ENCODE results near the gene MBD3L1. TPM values are rescaled to one million over a fixed set of nuclear protein-coding genes. Genes with fewer than 3 reads are reported as not detected.

The MBD3L1 gene
- total and polyA plus RNA-seq, 9 of the 15 experiments (the other 6 are each of a cell fraction or from before 2014, with no cell fraction given) = not detected

- TF ChIP-seq CLOCK (CRISPR knock-in tag; IDR thresholded peaks at IDR 0.05; ENCODE audit: borderline replicate concordance) (no peak), TFAM (CRISPR knock-in tag; conservative IDR thresholded peaks at IDR 0.05) (no peak), POLR2AphosphoS5 (IDR thresholded peaks at IDR 0.05; ENCODE audit: control insufficient read depth, insufficient read depth, low read depth, low read length) (peak; percentile 60), POLR3G (IDR thresholded peaks at IDR 0.05; ENCODE audit: extremely low read depth, insufficient read length, insufficient replicate concordance) (no peak), HSF4 (CRISPR knock-in tag; IDR thresholded peaks at IDR 0.05; ENCODE audit: borderline replicate concordance) (no peak), PATZ1 (CRISPR knock-in tag; IDR thresholded peaks at IDR 0.05; ENCODE audit: borderline replicate concordance) (no peak), RFX1 (IDR thresholded peaks at IDR 0.05) (no peak), MCM3 (IDR thresholded peaks at IDR 0.05) (no peak), PURB (CRISPR knock-in tag; IDR thresholded peaks at IDR 0.05; ENCODE audit: low read depth) (no peak), ZNF184 (CRISPR knock-in tag; IDR thresholded peaks at IDR 0.05) (no peak), ZBTB9 (CRISPR knock-in tag; IDR thresholded peaks at IDR 0.05) (0 out of 2 replicates have a peak, but pooled peaks have one; percentile 33), NR2F6 (CRISPR knock-in tag; IDR thresholded peaks at IDR 0.05) (no peak), PTRF (tag; IDR thresholded peaks at IDR 0.05) (no peak), SMARCC2 (IDR thresholded peaks at IDR 0.05; ENCODE audit: low read depth) (no peak), ZNF79 (CRISPR knock-in tag; IDR thresholded peaks at IDR 0.05; ENCODE audit: low read depth) (no peak), ARID4B (CRISPR knock-in tag; IDR thresholded peaks at IDR 0.05) (peak; percentile 89)
Measured at GRCh38 chr19:8832132-8833021, at the start of gene MBD3L1, which contains the start of gene ZNF558 (continued).
